Mesenchymal stem cell (in vitro differentiated cells and primary cell): ENCODE results near the gene ADTRP.

Source experiments
- DNase-seq: peaks from one replicate; pipeline ENCODE4 v3.0.0-alpha.2; 2013
- H2AFZ ChIP-seq: one replicate; pipeline ENCODE4 v1.6.1; 2013; ENCODE audit warnings: low read depth, mild to moderate bottlenecking, control low read depth, inconsistent platforms, low read length, moderate library complexity
- H2AK5ac ChIP-seq: 2 replicates; pipeline ENCODE4 v1.6.1; 2013; ENCODE audit warnings: low read length, moderate library complexity, mild to moderate bottlenecking, inconsistent platforms; ENCODE audit not compliant: severe bottlenecking
- H2BK120ac ChIP-seq: one replicate; pipeline ENCODE4 v1.6.1; 2013; ENCODE audit warnings: low read depth, mild to moderate bottlenecking, inconsistent platforms, low read length, moderate library complexity
- H2BK12ac ChIP-seq, 2 experiments: one replicate each; pipeline ENCODE4 v1.6.1; 2013; ENCODE audit warnings: inconsistent platforms in 2 of 2, low read length in 2 of 2, mild to moderate bottlenecking in 2 of 2, moderate library complexity in 2 of 2, control low read depth in 1 of 2
- H2BK15ac ChIP-seq: one replicate; pipeline ENCODE4 v1.6.1; 2013; ENCODE audit warnings: mild to moderate bottlenecking, low read depth, inconsistent platforms; ENCODE audit not compliant: poor library complexity, severe bottlenecking
- H2BK5ac ChIP-seq: 2 replicates; pipeline ENCODE4 v1.6.1; 2013; ENCODE audit warnings: low read depth, mild to moderate bottlenecking, low read length, control low read depth, inconsistent platforms; ENCODE audit not compliant: poor library complexity, severe bottlenecking
- H3K14ac ChIP-seq, 2 experiments: one replicate each; pipeline ENCODE4 v1.6.1; 2013; ENCODE audit warnings: inconsistent platforms in 2 of 2, low read length in 2 of 2, control low read depth in 1 of 2, mild to moderate bottlenecking in 1 of 2, moderate library complexity in 1 of 2
- H3K18ac ChIP-seq, 2 experiments: one replicate each; pipeline ENCODE4 v1.6.1; 2013; ENCODE audit warnings: inconsistent platforms in 2 of 2, low read length in 2 of 2, control low read depth in 1 of 2, low read depth in 1 of 2, mild to moderate bottlenecking in 1 of 2
- H3K23ac ChIP-seq, 2 experiments: one replicate each; pipeline ENCODE4 v1.6.1; 2013; ENCODE audit warnings: inconsistent platforms in 2 of 2, low read length in 2 of 2, mild to moderate bottlenecking in 2 of 2, moderate library complexity in 2 of 2, control low read depth in 1 of 2
- H3K27ac ChIP-seq: 2 replicates; pipeline ENCODE4 v1.5.1; 2013; ENCODE audit warnings: mild to moderate bottlenecking, moderate library complexity, low read length, control low read depth, inconsistent platforms; ENCODE audit not compliant: poor library complexity, severe bottlenecking
- H3K27me3 ChIP-seq, 2 experiments: 2 replicates each; pipeline versions ENCODE4 v1.6.1 to v1.7.0; 2013; ENCODE audit warnings: low read length in 2 of 2, mild to moderate bottlenecking in 2 of 2, moderate library complexity in 2 of 2, control low read depth in 1 of 2, inconsistent platforms in 1 of 2; ENCODE audit not compliant: control insufficient read depth in 1 of 2, insufficient read depth in 1 of 2
- H3K36me3 ChIP-seq, 2 experiments: 2 replicates each; pipeline versions ENCODE4 v1.6.1 to v1.7.0; 2013; ENCODE audit warnings: low read length in 2 of 2, control low read depth in 1 of 2, inconsistent platforms in 1 of 2, low read depth in 1 of 2, mild to moderate bottlenecking in 1 of 2; ENCODE audit not compliant: insufficient read depth in 2 of 2, control insufficient read depth in 1 of 2
- H3K4ac ChIP-seq, 2 experiments: one replicate each; pipeline ENCODE4 v1.6.1; 2013; ENCODE audit warnings: inconsistent platforms in 2 of 2, low read length in 2 of 2, mild to moderate bottlenecking in 2 of 2, moderate library complexity in 2 of 2, control low read depth in 1 of 2, low read depth in 1 of 2
- H3K4me1 ChIP-seq: 2 replicates; pipeline ENCODE4 v1.6.1; 2013; ENCODE audit warnings: low read depth, low read length, control low read depth; ENCODE audit not compliant: control insufficient read depth, insufficient read depth
- H3K4me2 ChIP-seq: 2 replicates; pipeline ENCODE4 v1.6.1; 2013; ENCODE audit warnings: low read length, mild to moderate bottlenecking, inconsistent platforms; ENCODE audit not compliant: poor library complexity, severe bottlenecking
- H3K4me3 ChIP-seq, 2 experiments: 2 replicates each; pipeline versions ENCODE4 v1.5.1 to v1.7.0; 2013; ENCODE audit warnings: low read length in 2 of 2, mild to moderate bottlenecking in 2 of 2, control low read depth in 1 of 2, low read depth in 1 of 2; ENCODE audit not compliant: insufficient read depth in 1 of 2
- H3K79me1 ChIP-seq: replicated peaks from 2 replicates; pipeline ENCODE4 v1.6.1; 2013; ENCODE audit warnings: mild to moderate bottlenecking, control low read depth, low read length, inconsistent platforms; ENCODE audit not compliant: poor library complexity, severe bottlenecking
- H3K9ac ChIP-seq: 2 replicates; pipeline ENCODE4 v1.7.0; 2013; ENCODE audit warnings: mild to moderate bottlenecking, low read length, moderate library complexity
- H3K9me3 ChIP-seq: 2 replicates; pipeline ENCODE4 v1.7.0; 2013; ENCODE audit warnings: mild to moderate bottlenecking, low read length; ENCODE audit not compliant: control insufficient read depth
- H4K8ac ChIP-seq: one replicate; pipeline ENCODE4 v1.6.1; 2013; ENCODE audit warnings: inconsistent platforms, mild to moderate bottlenecking, low read length, moderate library complexity
- H4K91ac ChIP-seq: one replicate; pipeline ENCODE4 v1.6.1; 2013; ENCODE audit warnings: mild to moderate bottlenecking, low read length, inconsistent platforms
- WGBS: methylation state at CpG from one replicate; pipeline ENCODE4 v1.1.7; 2013; ENCODE audit warnings: mixed read lengths; 5-methylcytosine and 5-hydroxymethylcytosine counted together

Gene ADTRP

DNA sequence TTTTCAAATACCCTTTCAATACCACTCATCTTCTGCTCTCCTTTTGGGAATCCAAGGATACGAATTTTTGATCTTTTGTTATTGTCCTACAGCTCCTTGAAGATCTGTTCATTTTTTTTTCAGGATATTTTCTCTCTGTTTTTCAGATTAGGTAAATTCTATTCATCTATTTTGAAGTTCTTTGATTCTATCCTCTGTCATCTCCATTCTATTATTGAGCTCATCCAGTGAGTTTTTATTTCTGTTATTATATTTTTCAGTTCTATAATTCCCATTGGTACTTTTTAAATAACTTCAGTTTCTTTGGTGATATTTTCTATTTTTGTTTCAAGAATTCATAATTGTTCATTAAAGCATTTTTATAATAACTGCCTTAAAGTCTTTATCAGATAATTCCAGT, 14.7 kb upstream of the ADTRP start:
- H2BK120ac ChIP-seq, result no peak overlapping the region
- no peaks in the 10 kb centered on the region for H3K36me3 ChIP-seq
- H3K27ac ChIP-seq, result no peak overlapping the region
- no peak overlapping the region for H3K4ac ChIP-seq
- H3K18ac ChIP-seq, result no peak overlapping the region
- no peak overlapping the region for H4K91ac ChIP-seq
- H3K23ac ChIP-seq, result no peak overlapping the region
- no peak overlapping the region for H4K8ac ChIP-seq
- H2BK12ac ChIP-seq, result no peak overlapping the region
- H3K14ac ChIP-seq, result no peak overlapping the region
- H3K4me1 ChIP-seq, result peaks cover 5% of the 10 kb centered on the region
- H2BK5ac ChIP-seq, result no peak overlapping the region
- no peaks in the 10 kb centered on the region for H3K9me3 ChIP-seq
- H2BK15ac ChIP-seq, result no peak overlapping the region
- no peaks in the 10 kb centered on the region for H3K79me1 ChIP-seq
- no peaks in the 10 kb centered on the region for H3K27me3 ChIP-seq
- no peak overlapping the region for H3K4me3 ChIP-seq
- no peak overlapping the region for H3K9ac ChIP-seq
- no peak overlapping the region for H2AK5ac ChIP-seq
- no peak overlapping the region for H2AFZ ChIP-seq
- DNase-seq, result no peak
- no CpG with 5 or more reads among the region's 1 CpG for WGBS
- no peak overlapping the region for H3K4me2 ChIP-seq

DNA sequence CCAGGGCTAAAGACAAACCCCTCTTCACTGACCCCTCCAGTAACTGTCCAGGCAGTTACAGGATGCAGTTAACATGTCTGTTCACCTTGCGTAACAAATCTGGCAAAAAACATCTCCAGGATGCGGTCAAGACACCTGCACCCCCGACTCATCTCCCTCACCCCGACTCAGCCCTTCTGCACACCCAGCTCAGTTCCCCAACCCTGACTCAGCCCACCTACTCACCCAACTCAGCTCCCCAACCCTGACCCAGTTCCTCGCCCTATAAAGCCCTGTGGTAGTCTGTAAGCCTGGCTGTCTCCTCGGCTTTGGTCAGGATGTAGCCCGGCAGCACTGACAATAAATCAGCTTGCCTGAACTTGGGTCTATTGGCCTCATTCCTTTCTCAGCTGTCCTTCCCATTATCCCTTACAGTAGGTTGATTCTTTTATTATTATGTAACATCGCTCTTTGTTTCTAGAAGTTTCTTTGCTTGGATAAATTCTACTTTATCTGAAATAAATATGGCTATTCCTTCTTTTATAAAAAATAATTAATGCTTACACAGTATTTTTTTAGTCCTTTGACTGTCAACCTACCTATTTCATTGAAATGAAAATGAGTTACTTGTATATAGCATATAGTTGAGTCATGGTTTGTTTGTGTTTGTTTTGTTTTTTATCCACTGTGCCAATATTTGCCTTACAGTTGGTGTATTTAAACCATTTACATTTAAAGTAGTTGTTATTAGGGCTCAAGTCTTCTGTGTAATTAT, 12.9 kb upstream of the ADTRP start:
- Histone ChIP-seq H3K79me1 (no peaks in the 10 kb centered on the region), H2BK5ac (no peak overlapping the region), H3K4ac (no peak overlapping the region), H3K4me1 (peaks cover 5% of the 10 kb centered on the region), H3K4me3 (no peak overlapping the region), H3K36me3 (no peaks in the 10 kb centered on the region), H2BK120ac (no peak overlapping the region), H2AK5ac (no peak overlapping the region), H4K8ac (no peak overlapping the region), H3K23ac (no peak overlapping the region), H3K18ac (no peak overlapping the region), H3K4me2 (no peak overlapping the region), H3K9me3 (no peaks in the 10 kb centered on the region), H2BK12ac (peak overlapping the region in 1 of 2 experiments; percentile 59), H3K27me3 (no peaks in the 10 kb centered on the region), H3K27ac (no peak overlapping the region), H3K9ac (no peak overlapping the region), H4K91ac (no peak overlapping the region), H2BK15ac (no peak overlapping the region), H2AFZ (no peak overlapping the region), H3K14ac (no peak overlapping the region)
- no peak for DNase-seq
- 77% methylated on average over 7 of the region's 8 CpGs for WGBS

DNA sequence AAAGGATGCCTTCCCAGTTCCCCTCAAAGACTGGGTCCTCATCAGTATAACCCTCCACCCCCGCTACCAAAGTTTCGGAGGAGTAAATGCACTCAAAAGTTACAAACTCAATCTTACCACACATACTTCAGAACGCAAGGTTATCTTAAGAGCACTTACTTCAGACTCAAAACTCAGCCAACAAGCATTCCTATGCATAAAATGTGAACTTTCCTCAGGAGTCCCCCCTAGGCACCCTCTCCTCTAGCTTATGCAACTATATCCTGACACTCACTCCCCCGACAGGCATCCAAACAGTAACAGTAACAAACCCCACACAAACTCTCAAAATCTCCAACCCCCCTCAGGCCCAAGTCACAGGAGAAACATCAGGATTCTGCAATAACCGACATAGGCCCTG, 11.1 kb upstream of the ADTRP start:
- 91% methylated on average over 5 of the region's 5 CpGs for WGBS

DNA sequence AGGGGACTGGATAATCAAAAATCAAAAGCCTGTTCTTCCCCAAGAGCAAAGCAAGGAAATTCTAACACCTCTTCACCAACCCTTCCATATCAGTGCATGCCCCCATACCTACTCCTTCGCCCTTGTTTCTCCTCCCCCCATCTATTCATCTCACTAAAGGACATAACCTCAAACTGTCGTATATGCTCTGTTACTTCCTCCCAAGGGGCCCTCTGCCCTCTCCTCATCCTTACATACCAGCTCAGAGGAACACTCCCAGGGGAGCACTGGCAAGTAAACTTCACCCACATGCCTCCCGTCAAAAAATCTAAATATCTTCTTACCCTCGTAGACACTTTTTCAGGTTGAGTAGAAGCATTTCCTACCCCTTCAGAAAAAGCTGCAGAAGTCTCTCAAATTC, 9.4 kb upstream of the ADTRP start:
- peaks cover 2% of the 10 kb centered on the region for H3K4me1 ChIP-seq
- no peak overlapping the region for H2AFZ ChIP-seq
- no peak overlapping the region for H3K4ac ChIP-seq
- H2BK120ac ChIP-seq, result no peak overlapping the region
- H3K4me3 ChIP-seq, result no peak overlapping the region
- H3K27me3 ChIP-seq, result no peaks in the 10 kb centered on the region
- H3K9me3 ChIP-seq, result no peaks in the 10 kb centered on the region
- no peak overlapping the region for H3K27ac ChIP-seq
- H3K14ac ChIP-seq, result no peak overlapping the region
- WGBS, result 73% methylated on average over 4 of the region's 4 CpGs
- no peak overlapping the region for H2BK12ac ChIP-seq
- no peak overlapping the region for H2BK15ac ChIP-seq
- H4K91ac ChIP-seq, result no peak overlapping the region
- H3K79me1 ChIP-seq, result no peaks in the 10 kb centered on the region
- H3K4me2 ChIP-seq, result no peak overlapping the region
- no peak overlapping the region for H3K23ac ChIP-seq
- no peaks in the 10 kb centered on the region for H3K36me3 ChIP-seq
- no peak for DNase-seq
- no peak overlapping the region for H3K18ac ChIP-seq
- no peak overlapping the region for H3K9ac ChIP-seq
- no peak overlapping the region for H2BK5ac ChIP-seq
- no peak overlapping the region for H2AK5ac ChIP-seq
- no peak overlapping the region for H4K8ac ChIP-seq

More for the DNA sequence above, 11.1 kb upstream of the ADTRP start:
- Histone ChIP-seq H2BK5ac (no peak overlapping the region), H3K14ac (no peak overlapping the region), H2BK15ac (no peak overlapping the region), H2BK120ac (no peak overlapping the region), H3K4me3 (no peak overlapping the region), H3K23ac (no peak overlapping the region), H2AK5ac (no peak overlapping the region), H3K27ac (no peak overlapping the region), H2BK12ac (no peak overlapping the region), H3K9ac (no peak overlapping the region), H3K36me3 (no peaks in the 10 kb centered on the region), H3K4me1 (peaks cover 5% of the 10 kb centered on the region), H3K4ac (no peak overlapping the region), H4K91ac (no peak overlapping the region), H2AFZ (no peak overlapping the region), H3K79me1 (no peaks in the 10 kb centered on the region), H3K18ac (peak overlapping the region in 1 of 2 experiments; percentile 9), H3K4me2 (no peak overlapping the region), H4K8ac (no peak overlapping the region), H3K27me3 (no peaks in the 10 kb centered on the region), H3K9me3 (no peaks in the 10 kb centered on the region)
- DNase-seq, result no peak
